SK-N-DZ (cell line): ENCODE measurements around the gene GMPR.

Source experiments
- DNase-seq: peaks from one replicate; pipeline ENCODE4 v3.0.0-alpha.2; 2015; ENCODE audit warnings: low spot score

The GMPR gene

GRCh38 chr6:16271428-16271827 is 33.0 kb downstream of the GMPR start:
- DNase-seq = no peak

- no peak for DNase-seq
These were observed 33.8 kb downstream of the GMPR start for GRCh38 chr6:16272201-16272600.

- no peak for DNase-seq
These were observed 34.9 kb downstream of the GMPR start for GRCh38 chr6:16273256-16273655.

GRCh38 chr6:16274483-16274882 is 36.1 kb downstream of the GMPR start:
- no peak for DNase-seq

- no peak for DNase-seq
These were observed 36.6 kb downstream of the GMPR start for GRCh38 chr6:16274885-16275589.

GRCh38 chr6:16277101-16277981 is 39.0 kb downstream of the GMPR start:
- DNase-seq = peak; percentile 70

GRCh38 chr6:16278048-16278724 is 39.8 kb downstream of the GMPR start:
- DNase-seq = no peak

- no peak for DNase-seq
These were observed 40.4 kb downstream of the GMPR start for GRCh38 chr6:16278750-16279149.

- no peak for DNase-seq
These were observed 40.9 kb downstream of the GMPR start for GRCh38 chr6:16279243-16279642.

GRCh38 chr6:16282370-16282769 is 44.0 kb downstream of the GMPR start:
- DNase-seq = no peak

- DNase-seq = no peak
These were observed 46.1 kb downstream of the GMPR start for GRCh38 chr6:16284472-16284871.

GRCh38 chr6:16285467-16286150 is 47.2 kb downstream of the GMPR start:
- peak; percentile 33 for DNase-seq

- DNase-seq = peak; percentile 73
These were observed 47.8 kb downstream of the GMPR start for GRCh38 chr6:16286151-16286522.

- no peak for DNase-seq
These were observed 49.8 kb downstream of the GMPR start for GRCh38 chr6:16288163-16288562.

- no peak for DNase-seq
These were observed 53.4 kb downstream of the GMPR start for GRCh38 chr6:16291739-16292138.

- no peak for DNase-seq
These were observed 54.0 kb downstream of the GMPR start for GRCh38 chr6:16292432-16292831.

GRCh38 chr6:16292942-16293341 is 54.6 kb downstream of the GMPR start:
- no peak for DNase-seq

- DNase-seq = no peak
These were observed 56.0 kb downstream of the GMPR start for GRCh38 chr6:16294371-16294770.

GRCh38 chr6:16295060-16295459 is 56.7 kb downstream of the GMPR start:
- DNase-seq = no peak

GRCh38 chr6:16295471-16295870 is 57.1 kb downstream of the GMPR start:
- DNase-seq = no peak

- no peak for DNase-seq
These were observed 57.8 kb downstream of the GMPR start for GRCh38 chr6:16296061-16296670.
